HepG2 (cell line): ENCODE measurements around the gene AMPD2. TPM values are rescaled to one million over a fixed set of nuclear protein-coding genes. Genes with fewer than 3 reads are reported as not detected.
A peak's percentile ranks its signal among the peaks of the same experiment; 100 is the strongest.

ENCODE experiments used
- DPF2 ChIP-seq: sonication (generic); formaldehyde crosslinking; IDR thresholded peaks from 2 replicates; pipeline ENCODE4 v1.4.0; 2020; ENCODE audit warnings: mild to moderate bottlenecking, low read depth, missing genetic modification reagents, borderline replicate concordance
- FOXP1 ChIP-seq, 2 experiments: fragments of 450-650 bp in 1 of 2; IDR thresholded peaks; 2 replicates each; pipeline ENCODE4 v1.6.1; 2017 to 2018; ENCODE audit warnings: antibody characterized with exemption in 1 of 2
- GFI1 ChIP-seq: sonication (generic); formaldehyde crosslinking; IDR thresholded peaks from 2 replicates; pipeline ENCODE4 v1.5.0; 2020; ENCODE audit warnings: missing genetic modification reagents, mild to moderate bottlenecking, borderline replicate concordance
- HMG20A ChIP-seq: IDR thresholded peaks from 2 replicates; pipeline ENCODE4 v1.6.1; 2016; ENCODE audit warnings: borderline replicate concordance
- KDM6A ChIP-seq: IDR thresholded peaks from 2 replicates; pipeline ENCODE4 v1.6.1; 2016; ENCODE audit warnings: low read depth
- POLR2A ChIP-seq, 2 experiments: IDR thresholded peaks; 2 replicates each; pipeline ENCODE4 v1.6.1; 2011; ENCODE audit warnings: low read depth in 2 of 2, low read length in 2 of 2, mild to moderate bottlenecking in 1 of 2, moderate library complexity in 1 of 2; ENCODE audit not compliant: insufficient read depth in 1 of 2
- RAD51 ChIP-seq: fragments of 450-650 bp; IDR thresholded peaks from 2 replicates; pipeline ENCODE4 v1.6.1; 2016; ENCODE audit warnings: borderline replicate concordance
- SALL1 ChIP-seq: sonication (generic); formaldehyde crosslinking; IDR thresholded peaks from 2 replicates; pipeline ENCODE4 v1.8.0; 2022; ENCODE audit warnings: mild to moderate bottlenecking, missing genetic modification reagents
- TBX2 ChIP-seq: sonication (generic); formaldehyde crosslinking; IDR thresholded peaks from 2 replicates; pipeline ENCODE4 v1.5.0; 2020; ENCODE audit warnings: missing genetic modification reagents, mild to moderate bottlenecking, borderline replicate concordance
- YEATS2 ChIP-seq: sonication (generic); formaldehyde crosslinking; IDR thresholded peaks from 2 replicates; pipeline ENCODE4 v1.4.0; 2020; ENCODE audit warnings: missing genetic modification reagents, borderline replicate concordance
- ZBTB7B ChIP-seq: sonication (generic); formaldehyde crosslinking; IDR thresholded peaks from 2 replicates; pipeline ENCODE4 v1.4.0; 2020; ENCODE audit warnings: missing genetic modification reagents
- ZNF292 ChIP-seq: sonication (generic); formaldehyde crosslinking; IDR thresholded peaks from 2 replicates; pipeline ENCODE4 v1.8.1; 2022; ENCODE audit warnings: mild to moderate bottlenecking, low read depth, missing genetic modification reagents, borderline replicate concordance
- ZNF589 ChIP-seq: sonication (generic); formaldehyde crosslinking; conservative IDR thresholded peaks from 2 replicates; pipeline ENCODE4 v1.8.0; 2022; ENCODE audit warnings: mild to moderate bottlenecking, moderate library complexity, missing genetic modification reagents
- polyA plus RNA-seq, 8 experiments: library from polyadenylated mRNA; depleted of rRNA in 3 of 8; stranded (reverse) in 7 of 8; unstranded in 1 of 8; fragments of >200 nt; fragmentation: Illumina TruSeq in 4 of 8; extraction: Trizol in 4 of 8; gene quantifications; 2 replicates each; pipeline versions ENCODE4 v1.2.1 to v1.2.3, GENCODE V29; 2011 to 2016; ENCODE audit warnings: low read depth in 4 of 8, missing spikeins in 1 of 8, mixed read lengths in 1 of 8; ENCODE audit not compliant: insufficient read depth in 1 of 8
- total RNA-seq, 5 experiments: library from RNA; depleted of rRNA; stranded (reverse); fragments of >200 nt; fragmentation: Illumina TruSeq; extraction: Trizol; gene quantifications; 2 replicates each; pipeline ENCODE4 v1.2.3, GENCODE V29; 2016; ENCODE audit warnings: low read depth in 1 of 5
- TF ChIP-seq, protein P1 (sequence below): IDR thresholded peaks from 2 replicates; pipeline ENCODE4 v1.6.1; 2012; ENCODE audit warnings: low read length, improper control_type of control experiment

The AMPD2 gene
- total and polyA plus RNA-seq, 2 of the 13 experiments (the other 11 are each of a cell fraction or from before 2014, with no cell fraction given) = 62.3 to 82.0 TPM

DNA sequence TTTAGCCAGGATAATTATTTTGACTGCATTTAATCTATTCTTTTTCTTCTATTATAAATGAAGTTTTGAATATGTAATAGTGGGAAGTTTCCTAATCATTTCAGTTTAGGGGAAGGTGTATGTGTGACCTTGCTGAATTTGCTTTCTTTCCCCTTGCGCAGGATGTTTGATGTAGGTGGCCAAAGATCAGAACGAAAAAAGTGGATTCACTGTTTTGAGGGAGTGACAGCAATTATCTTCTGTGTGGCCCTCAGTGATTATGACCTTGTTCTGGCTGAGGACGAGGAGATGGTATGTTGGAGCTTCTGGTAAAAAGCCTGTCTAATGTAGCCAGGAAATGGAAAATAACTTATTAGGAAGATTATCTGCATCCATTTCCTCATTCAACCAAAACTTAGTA is 33.6 kb upstream of the AMPD2 start (continued):
- peak; percentile 19; the same call in 1 of the 2 replicates for TF ChIP-seq ZNF292 (CRISPR knock-in tag)
- peak; percentile 86; the same call in 1 of the 2 replicates for TF ChIP-seq SALL1 (CRISPR knock-in tag)
- TF ChIP-seq ZNF589 (CRISPR knock-in tag) = no peak
- no peak for TF ChIP-seq FOXP1 (IDR thresholded peaks at IDR 0.05)
- peak; percentile 21; the same call in 1 of the 2 replicates for TF ChIP-seq FOXP1 (CRISPR knock-in tag; IDR thresholded peaks at IDR 0.05)
- TF ChIP-seq GFI1 (CRISPR knock-in tag) = peak; percentile 69
- no peak for TF ChIP-seq RAD51
- peak; percentile 84; the same call in 1 of the 2 replicates for TF ChIP-seq DPF2 (CRISPR knock-in tag)
- TF ChIP-seq, protein P1, sequence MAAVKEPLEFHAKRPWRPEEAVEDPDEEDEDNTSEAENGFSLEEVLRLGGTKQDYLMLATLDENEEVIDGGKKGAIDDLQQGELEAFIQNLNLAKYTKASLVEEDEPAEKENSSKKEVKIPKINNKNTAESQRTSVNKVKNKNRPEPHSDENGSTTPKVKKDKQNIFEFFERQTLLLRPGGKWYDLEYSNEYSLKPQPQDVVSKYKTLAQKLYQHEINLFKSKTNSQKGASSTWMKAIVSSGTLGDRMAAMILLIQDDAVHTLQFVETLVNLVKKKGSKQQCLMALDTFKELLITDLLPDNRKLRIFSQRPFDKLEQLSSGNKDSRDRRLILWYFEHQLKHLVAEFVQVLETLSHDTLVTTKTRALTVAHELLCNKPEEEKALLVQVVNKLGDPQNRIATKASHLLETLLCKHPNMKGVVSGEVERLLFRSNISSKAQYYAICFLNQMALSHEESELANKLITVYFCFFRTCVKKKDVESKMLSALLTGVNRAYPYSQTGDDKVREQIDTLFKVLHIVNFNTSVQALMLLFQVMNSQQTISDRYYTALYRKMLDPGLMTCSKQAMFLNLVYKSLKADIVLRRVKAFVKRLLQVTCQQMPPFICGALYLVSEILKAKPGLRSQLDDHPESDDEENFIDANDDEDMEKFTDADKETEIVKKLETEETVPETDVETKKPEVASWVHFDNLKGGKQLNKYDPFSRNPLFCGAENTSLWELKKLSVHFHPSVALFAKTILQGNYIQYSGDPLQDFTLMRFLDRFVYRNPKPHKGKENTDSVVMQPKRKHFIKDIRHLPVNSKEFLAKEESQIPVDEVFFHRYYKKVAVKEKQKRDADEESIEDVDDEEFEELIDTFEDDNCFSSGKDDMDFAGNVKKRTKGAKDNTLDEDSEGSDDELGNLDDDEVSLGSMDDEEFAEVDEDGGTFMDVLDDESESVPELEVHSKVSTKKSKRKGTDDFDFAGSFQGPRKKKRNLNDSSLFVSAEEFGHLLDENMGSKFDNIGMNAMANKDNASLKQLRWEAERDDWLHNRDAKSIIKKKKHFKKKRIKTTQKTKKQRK = no peak
- no peak for TF ChIP-seq KDM6A
- TF ChIP-seq ZBTB7B (CRISPR knock-in tag) = 0 out of 2 replicates have a peak, but pooled peaks have one; percentile 26
- peak; percentile 43; the same call in 1 of the 2 replicates for TF ChIP-seq HMG20A
- TF ChIP-seq POLR2A (IDR thresholded peaks at IDR 0.05; ENCODE audit: insufficient read depth in 1 of 2, low read depth in 2 of 2, low read length in 2 of 2) = no peak
- TF ChIP-seq TBX2 (CRISPR knock-in tag) = peak; percentile 93
- TF ChIP-seq YEATS2 (CRISPR knock-in tag) = no peak
